Measurements from ENCODE around the gene PLA2G2C. TPM values are rescaled to one million over a fixed set of nuclear protein-coding genes. Genes with fewer than 3 reads are reported as not detected.

Gene PLA2G2C
- total RNA-seq, 3 donors from 2014 or later, result 0.33 TPM; not detected in 2

- H3K4me1 ChIP-seq, result peaks cover 0 to 4% of the 10 kb centered on the region in 2 donors
- no peak overlapping the region for H3K4me3 ChIP-seq
- H3K27ac ChIP-seq, result peak overlapping the region in 1 of 2 donors; percentile 22
- no peak for DNase-seq (ENCODE audit: low spot score in 2 of 2)
- no peaks in the 10 kb centered on the region for H3K27me3 ChIP-seq
- TF ChIP-seq POLR2AphosphoS5 (IDR thresholded peaks at IDR 0.05) (no peak), POLR2A (IDR thresholded peaks at IDR 0.05) (no peak), CTCF (IDR thresholded peaks at IDR 0.05) (no peak)
- no peaks in the 10 kb centered on the region for H3K36me3 ChIP-seq
- H3K9me3 ChIP-seq, result no peaks in the 10 kb centered on the region
- intact Hi-C loops (cut with DNase I; ENCODE audit: low total_unique reads), result no loop called here
These were observed 62.4 kb downstream of the PLA2G2C start for GRCh38 chr1:20123722-20124455.

- TF ChIP-seq POLR2AphosphoS5 (IDR thresholded peaks at IDR 0.05) (no peak), POLR2A (IDR thresholded peaks at IDR 0.05) (no peak), CTCF (IDR thresholded peaks at IDR 0.05) (no peak)
- Histone ChIP-seq H3K4me3 (no peak overlapping the region), H3K27me3 (no peaks in the 10 kb centered on the region), H3K36me3 (no peaks in the 10 kb centered on the region), H3K4me1 (peaks cover 0 to 4% of the 10 kb centered on the region in 2 donors), H3K9me3 (no peaks in the 10 kb centered on the region), H3K27ac (no peak overlapping the region)
- DNase-seq (ENCODE audit: low spot score in 2 of 2), result no peak
- intact Hi-C loops (cut with DNase I; ENCODE audit: low total_unique reads), result no loop called here
These were observed 65.5 kb downstream of the PLA2G2C start for GRCh38 chr1:20120796-20121195.

GRCh38 chr1:20119347-20119746, 67.0 kb downstream of the PLA2G2C start, which contains the start of gene PLA2G2D:
Gene PLA2G2D, minus strand, starts transcription at chr1:20119536. Its CDS starts 38 bp downstream, at chr1:20119498.
- Histone ChIP-seq H3K36me3 (no peaks in the 10 kb centered on the region), H3K27ac (no peak within 1 kb of the TSS), H3K4me3 (no peak within 1 kb of the TSS), H3K27me3 (no peaks in the 10 kb centered on the region), H3K4me1 (no peaks in the 10 kb centered on the region), H3K9me3 (no peaks in the 10 kb centered on the region)
- no peak for DNase-seq (ENCODE audit: low spot score in 2 of 2)
- TF ChIP-seq POLR2AphosphoS5 (IDR thresholded peaks at IDR 0.05) (no peak), CTCF (IDR thresholded peaks at IDR 0.05) (no peak), POLR2A (IDR thresholded peaks at IDR 0.05) (no peak)
- intact Hi-C loops (cut with DNase I; ENCODE audit: low total_unique reads), result no loop called here

GRCh38 chr1:20117236-20117635, 69.1 kb downstream of the PLA2G2C start:
- DNase-seq (ENCODE audit: low spot score in 2 of 2), result no peak
- Histone ChIP-seq H3K27me3 (no peaks in the 10 kb centered on the region), H3K4me1 (no peaks in the 10 kb centered on the region), H3K4me3 (no peak overlapping the region), H3K9me3 (no peaks in the 10 kb centered on the region), H3K27ac (no peak overlapping the region), H3K36me3 (no peaks in the 10 kb centered on the region)
- intact Hi-C loops (cut with DNase I; ENCODE audit: low total_unique reads), result no loop called here
- no peak for TF ChIP-seq CTCF (IDR thresholded peaks at IDR 0.05)
- TF ChIP-seq POLR2AphosphoS5 (IDR thresholded peaks at IDR 0.05), result no peak
- TF ChIP-seq POLR2A (IDR thresholded peaks at IDR 0.05), result no peak

GRCh38 chr1:20115916-20116315, 70.4 kb downstream of the PLA2G2C start:
- H3K4me3 ChIP-seq, result no peak overlapping the region
- no peak for DNase-seq (ENCODE audit: low spot score in 2 of 2)
- H3K36me3 ChIP-seq, result no peaks in the 10 kb centered on the region
- H3K27me3 ChIP-seq, result no peaks in the 10 kb centered on the region
- H3K9me3 ChIP-seq, result no peaks in the 10 kb centered on the region
- no peak overlapping the region for H3K27ac ChIP-seq
- intact Hi-C loops (cut with DNase I; ENCODE audit: low total_unique reads), result no loop called here
- H3K4me1 ChIP-seq, result no peaks in the 10 kb centered on the region
- TF ChIP-seq CTCF (IDR thresholded peaks at IDR 0.05) (no peak), POLR2AphosphoS5 (IDR thresholded peaks at IDR 0.05) (no peak), POLR2A (IDR thresholded peaks at IDR 0.05) (no peak)
